IPS-18c (cell line): ENCODE measurements around the gene ARFGAP2.
A peak's percentile ranks its signal among the peaks of the same experiment; 100 is the strongest.
"Not testable (repeated sequence)": the region's sequence is repeated elsewhere in the genome, so short reads cannot be mapped to it uniquely, and the experiment has no call there.

Experiments
- H3K4me3 ChIP-seq: 2 replicates; pipeline ENCODE4 v1.7.0; 2013; ENCODE audit warnings: low read depth, mild to moderate bottlenecking, low read length, moderate library complexity; ENCODE audit not compliant: insufficient read depth
- H3K9me3 ChIP-seq: one replicate; pipeline ENCODE4 v1.6.1; 2013; ENCODE audit warnings: mild to moderate bottlenecking, low read length, moderate library complexity; ENCODE audit not compliant: control insufficient read depth, insufficient read depth

Gene ARFGAP2

DNA sequence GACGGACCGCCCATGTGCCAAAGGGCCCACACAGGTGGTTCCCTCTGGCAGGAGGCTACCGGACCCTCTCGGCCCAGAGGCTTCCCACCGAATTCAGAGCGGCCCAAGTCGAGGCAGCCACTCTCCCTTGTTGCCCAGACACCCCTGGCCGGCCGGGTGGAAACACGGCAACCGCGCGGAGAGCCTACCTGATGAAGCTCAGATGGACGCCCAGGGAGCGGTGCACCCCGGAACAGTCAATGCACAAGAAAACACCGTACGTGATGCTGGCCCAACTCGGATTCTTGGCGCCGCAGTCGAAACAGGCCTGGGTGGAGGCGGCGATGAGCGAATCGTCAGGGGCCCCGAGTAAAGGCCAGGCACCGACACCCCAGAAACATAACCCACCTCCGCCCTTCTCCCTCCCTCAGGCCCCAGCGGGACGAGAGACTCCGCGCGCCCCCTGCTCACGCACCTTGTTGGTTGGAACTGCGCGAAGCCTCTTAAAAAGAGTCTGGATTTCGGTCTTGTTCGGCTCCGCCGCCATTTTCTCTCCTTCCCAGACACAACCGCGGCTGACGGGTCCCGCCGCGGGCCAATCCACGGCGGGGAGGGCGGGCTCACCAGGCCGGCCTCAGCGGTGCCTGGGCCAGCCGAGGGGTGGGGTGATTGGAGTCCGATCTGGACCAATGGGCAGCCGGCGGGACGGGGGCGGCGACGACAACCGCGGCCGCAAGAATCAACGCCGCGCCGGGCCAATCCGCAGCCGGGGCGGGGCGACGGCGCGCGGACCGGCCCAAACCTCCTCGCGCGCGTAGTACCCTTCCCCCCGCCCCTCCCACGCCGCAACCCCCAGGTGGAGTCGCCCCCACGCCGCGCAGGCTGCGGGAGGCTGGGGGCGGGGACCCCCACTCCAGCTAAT is at the start of gene ARFGAP2:
ARFGAP2 (minus strand) TSS at position 552 of the 901 bp plus-strand sequence; CDS start at position 526, 26 bp downstream.
- H3K4me3 ChIP-seq, result peak within 1 kb of the TSS; percentile 98
- H3K9me3 ChIP-seq, result no peaks in the 10 kb centered on the region

DNA sequence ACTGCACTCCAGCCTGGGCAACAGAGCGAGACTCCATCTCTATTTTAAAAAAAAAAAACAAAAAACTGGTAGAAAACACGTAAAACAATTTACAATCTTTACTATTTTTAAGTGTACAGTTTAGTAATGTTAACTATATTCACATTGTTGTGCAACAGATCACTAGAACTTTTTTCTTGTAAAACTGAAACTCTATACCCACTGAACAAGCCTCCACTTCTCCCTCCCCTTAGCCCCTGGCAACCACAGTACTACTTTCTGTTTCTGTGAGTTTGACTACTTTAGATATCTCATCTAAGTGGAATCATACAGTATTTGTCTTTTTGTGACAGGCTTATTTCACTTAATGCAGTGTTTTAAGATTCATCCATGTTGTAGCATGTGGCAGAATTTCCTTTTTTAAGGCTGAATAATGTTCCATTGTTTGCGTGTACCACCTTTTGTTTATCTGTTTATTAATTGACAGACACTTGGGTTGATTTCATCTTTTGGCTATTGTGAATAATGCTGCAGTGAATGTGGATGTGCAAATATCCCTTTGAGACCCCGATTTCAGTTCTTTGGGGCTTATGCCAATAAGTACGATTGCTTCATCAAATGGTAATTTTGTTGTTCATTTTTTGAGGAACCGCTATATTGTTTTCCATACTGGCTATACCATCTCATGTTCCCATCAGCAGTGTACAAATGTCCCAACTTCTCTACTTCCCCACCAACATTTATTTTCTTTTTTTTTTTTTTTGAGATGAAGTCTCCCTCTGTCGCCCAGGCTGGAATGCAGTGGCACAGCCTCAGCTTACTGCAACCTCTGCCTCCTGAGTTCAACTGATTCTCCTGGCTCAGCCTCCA is 49.1 kb upstream of the ARFGAP2 start:
- Histone ChIP-seq H3K4me3 (no peak overlapping the region), H3K9me3 (no peaks in the 10 kb centered on the region)

DNA sequence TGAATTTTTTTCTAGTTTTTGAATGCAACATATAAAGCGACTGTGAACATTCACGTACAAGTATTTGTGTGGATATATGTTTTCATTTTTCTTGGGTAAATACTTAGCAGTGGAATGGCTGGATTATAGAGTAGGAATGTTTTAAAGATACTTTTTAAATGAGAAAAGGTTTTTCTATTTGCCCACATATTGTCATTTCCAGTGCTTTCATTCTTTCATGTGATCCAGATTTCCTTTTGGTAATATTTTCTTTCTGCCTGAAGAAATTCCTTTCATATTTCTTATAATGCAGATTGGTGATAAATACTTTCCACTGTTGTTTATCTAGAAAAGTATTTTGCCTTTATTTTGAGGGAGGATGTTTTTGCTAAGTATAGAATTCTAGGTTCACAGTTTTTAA is 46.0 kb upstream of the ARFGAP2 start:
- H3K4me3 ChIP-seq, result no peak overlapping the region
- no peaks in the 10 kb centered on the region for H3K9me3 ChIP-seq

GRCh38 chr11:47220401-47220821 is 43.7 kb upstream of the ARFGAP2 start:
- Histone ChIP-seq H3K4me3 (no peak overlapping the region), H3K9me3 (no peaks in the 10 kb centered on the region)

- peak overlapping the region; percentile 93 for H3K4me3 ChIP-seq
- peaks cover 3% of the 10 kb centered on the region for H3K9me3 ChIP-seq
Observed at GRCh38 chr11:47216121-47216798, 39.6 kb upstream of the ARFGAP2 start.

DNA sequence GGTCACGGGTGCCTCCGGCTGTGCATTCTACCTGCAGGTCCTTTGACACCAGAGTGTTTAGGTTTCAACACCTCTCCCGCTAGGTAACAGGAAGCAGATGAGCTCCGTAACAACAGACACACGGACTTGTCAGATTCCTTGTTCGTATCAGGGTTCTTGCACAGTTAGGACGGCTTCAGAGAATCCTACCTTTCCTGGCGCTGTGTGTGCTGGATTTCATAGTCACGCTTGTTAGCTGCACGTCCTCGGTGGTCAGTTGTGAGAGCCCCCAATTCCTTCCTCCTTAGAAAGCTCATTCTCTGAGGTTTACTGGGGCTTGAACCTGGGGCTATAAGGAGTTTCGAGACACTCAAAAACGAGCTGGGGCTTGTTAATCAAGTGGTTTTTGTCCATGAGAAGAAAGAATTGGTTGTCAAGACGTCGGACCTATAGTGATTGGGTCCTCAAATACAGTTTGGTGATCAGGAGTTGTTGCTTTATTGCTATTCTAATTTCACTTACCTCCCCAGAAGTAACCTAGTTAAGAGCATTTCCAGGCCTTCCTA is 38.8 kb upstream of the ARFGAP2 start:
- Histone ChIP-seq H3K4me3 (peak overlapping the region; percentile 93), H3K9me3 (peaks cover 3% of the 10 kb centered on the region)

DNA sequence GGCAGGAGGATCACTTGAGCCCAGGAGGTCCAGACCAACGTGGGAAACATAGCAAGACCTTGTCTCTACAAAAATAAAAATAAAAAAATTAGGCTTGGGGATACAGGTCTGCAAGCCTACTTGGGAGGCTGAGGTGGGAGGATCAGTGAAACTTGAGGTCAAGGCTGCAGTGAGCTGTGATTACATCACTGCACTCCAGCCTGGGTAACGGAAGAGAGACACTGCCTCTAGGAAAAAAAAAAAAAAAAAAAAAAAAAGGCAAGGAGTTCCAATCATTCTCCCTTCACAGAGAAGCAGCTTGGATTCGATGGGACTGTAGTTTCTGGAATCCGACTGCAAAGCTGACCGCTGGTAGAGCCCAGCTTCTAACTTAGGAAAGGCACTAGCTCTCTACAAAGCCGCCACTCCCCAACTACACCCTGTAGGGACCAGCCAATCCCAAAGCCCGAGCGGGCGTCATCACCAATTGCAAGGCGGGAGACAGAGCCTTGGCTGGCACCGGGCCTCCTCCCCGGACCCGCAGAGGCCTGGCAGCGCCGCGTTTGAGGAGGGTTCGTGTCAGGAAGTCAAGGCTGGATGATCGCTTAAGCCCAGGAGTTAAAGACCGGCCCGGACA is 37.4 kb upstream of the ARFGAP2 start:
- Histone ChIP-seq H3K9me3 (peaks cover 3% of the 10 kb centered on the region), H3K4me3 (peak overlapping the region; percentile 67; the same call in 1 of the 2 replicates)

- Histone ChIP-seq H3K4me3 (no peak overlapping the region), H3K9me3 (peaks cover 3% of the 10 kb centered on the region)
Observed at GRCh38 chr11:47212938-47213337, 36.3 kb upstream of the ARFGAP2 start.

- peaks cover 3% of the 10 kb centered on the region for H3K9me3 ChIP-seq
- no peak overlapping the region for H3K4me3 ChIP-seq
Observed at GRCh38 chr11:47208628-47209027, 31.9 kb upstream of the ARFGAP2 start.

GRCh38 chr11:47208008-47208552 is 31.4 kb upstream of the ARFGAP2 start:
- H3K4me3 ChIP-seq, H3K9me3 ChIP-seq: not testable (repeated sequence)

- Histone ChIP-seq H3K9me3 (peaks cover 3% of the 10 kb centered on the region), H3K4me3 (no peak overlapping the region)
Observed at GRCh38 chr11:47207459-47207858, 30.8 kb upstream of the ARFGAP2 start.

DNA sequence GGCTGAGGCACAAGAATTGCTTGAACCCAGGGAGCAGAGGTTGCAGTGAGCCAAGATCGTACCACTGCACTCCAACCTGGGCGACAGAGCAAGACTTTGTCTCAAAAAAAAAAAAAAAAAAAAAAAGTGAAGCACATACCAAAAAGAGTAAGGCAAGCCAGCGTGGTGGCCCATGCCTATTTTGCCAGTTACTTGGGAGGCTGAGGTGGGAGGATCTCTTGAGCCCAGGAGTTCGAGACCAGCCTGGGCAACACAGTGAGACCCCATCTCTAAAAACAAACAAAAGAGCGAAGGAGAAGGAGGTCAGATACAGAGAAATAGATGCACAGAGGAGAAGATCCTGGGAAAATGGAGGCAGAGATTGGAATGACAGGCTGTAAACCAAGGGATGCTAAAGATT is 29.9 kb upstream of the ARFGAP2 start:
- not testable (repeated sequence) for H3K4me3 ChIP-seq, H3K9me3 ChIP-seq

GRCh38 chr11:47204637-47204989 is 27.9 kb upstream of the ARFGAP2 start:
- H3K9me3 ChIP-seq, result no peaks in the 10 kb centered on the region
- no peak overlapping the region for H3K4me3 ChIP-seq

DNA sequence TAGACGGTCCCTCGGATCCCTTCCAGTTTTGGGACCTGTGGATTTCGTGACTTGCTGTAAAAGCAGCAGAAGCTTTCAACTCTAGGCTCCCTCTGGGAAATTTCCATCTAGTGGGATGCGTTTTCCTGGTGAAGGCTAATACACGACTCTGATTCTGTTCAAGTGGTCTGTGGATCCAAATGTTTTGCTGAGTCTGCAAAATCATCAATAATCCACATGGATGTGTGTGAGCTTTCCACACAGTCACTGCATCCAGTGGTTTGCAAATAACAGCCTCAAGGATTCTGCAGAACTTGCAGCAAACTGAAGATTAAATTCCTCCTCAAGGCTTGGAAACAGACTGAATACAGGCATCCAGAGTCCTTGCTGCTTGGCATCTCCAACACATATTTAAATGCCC is 25.9 kb upstream of the ARFGAP2 start:
- Histone ChIP-seq H3K9me3 (no peaks in the 10 kb centered on the region), H3K4me3 (no peak overlapping the region)

DNA sequence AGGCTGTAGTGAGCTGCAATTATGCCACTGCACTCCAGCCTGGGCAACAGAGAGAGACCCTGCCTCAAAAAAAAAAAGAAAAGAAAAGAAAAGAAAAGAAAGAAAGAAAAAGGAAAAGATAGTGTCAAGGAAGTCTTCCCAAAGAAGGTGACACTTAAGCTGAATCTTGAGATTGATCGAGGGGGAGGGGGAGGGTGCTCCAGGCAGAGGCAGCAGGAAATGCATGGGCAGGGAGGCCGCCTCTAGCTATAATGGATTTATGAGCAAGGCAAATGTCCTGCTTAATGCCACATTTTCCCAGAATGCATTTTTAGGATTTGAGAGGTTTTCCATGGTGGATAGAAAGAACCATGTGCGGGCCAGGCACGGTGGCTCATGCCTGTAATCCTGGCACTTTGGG is 24.3 kb upstream of the ARFGAP2 start:
- H3K9me3 ChIP-seq, result no peaks in the 10 kb centered on the region
- H3K4me3 ChIP-seq, result no peak overlapping the region

DNA sequence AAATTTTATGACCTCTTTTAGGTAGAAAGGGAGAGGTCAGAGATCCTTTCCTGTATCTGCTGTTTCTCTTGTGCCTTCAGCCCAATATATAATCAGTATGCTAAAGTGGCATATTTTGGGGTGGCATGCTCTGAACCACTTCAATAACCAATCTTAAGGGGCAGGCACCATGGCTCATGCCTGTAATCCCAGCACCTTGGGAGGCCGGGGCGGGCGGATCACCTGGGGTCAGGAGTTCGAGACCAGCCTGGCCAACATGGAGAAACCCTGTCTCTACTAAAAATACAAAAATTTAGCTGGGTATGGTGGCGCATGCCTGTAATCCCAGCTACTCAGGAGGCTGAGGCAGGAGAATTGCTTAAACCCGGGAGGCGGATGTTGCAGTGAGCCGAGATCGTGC is 21.5 kb upstream of the ARFGAP2 start:
- not testable (repeated sequence) for H3K9me3 ChIP-seq, H3K4me3 ChIP-seq

DNA sequence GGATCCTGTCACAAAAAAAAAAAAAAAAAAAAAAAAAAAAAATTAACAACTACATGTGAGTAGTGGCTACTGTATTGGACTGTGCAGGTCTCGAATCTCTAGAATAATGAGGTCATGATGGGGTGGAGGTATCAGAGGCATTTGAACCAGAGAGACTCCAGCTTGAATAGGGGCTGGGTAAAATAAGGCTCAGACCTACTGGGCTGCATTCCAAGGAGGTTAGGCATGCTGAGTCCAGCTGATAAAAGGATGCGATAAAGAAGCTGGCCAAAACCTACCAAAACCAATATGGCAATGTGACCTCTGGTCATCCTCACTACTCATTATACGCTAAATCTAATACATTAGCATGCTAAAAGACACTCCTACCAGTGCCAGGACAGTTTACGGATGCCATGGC is 15.4 kb upstream of the ARFGAP2 start:
- no peaks in the 10 kb centered on the region for H3K9me3 ChIP-seq

More for the DNA sequence above, 15.4 kb upstream of the ARFGAP2 start:
- H3K4me3 ChIP-seq, result no peak overlapping the region
